AG04449 (cell line): Measurements from ENCODE around the gene TRIM25.
A peak's percentile ranks its signal among the peaks of the same experiment; 100 is the strongest.

Experiments used
- CTCF ChIA-PET: fragments of 350-600 bp; formaldehyde crosslinking; extraction: SDS; loops from one replicate; lab custom pipeline; 2021; ENCODE audit warnings: antibody characterized with exemption; lab: Yijun Ruan, JAX
- POLR2A ChIA-PET: fragments of 400-600, 350-600 bp; formaldehyde crosslinking; extraction: SDS; loops from one replicate; lab custom pipeline; 2020; ENCODE audit warnings: antibody characterized with exemption, inconsistent platforms; lab: Yijun Ruan, JAX
- DNase-seq: peaks from one replicate; pipeline ENCODE4 v3.0.0-alpha.2; 2010; ENCODE audit warnings: low read depth, low spot score
- H3K4me3 ChIP-seq: 2 replicates; pipeline ENCODE4 v1.5.1; 2011; ENCODE audit warnings: low read depth, mild to moderate bottlenecking, control low read depth, low read length
- TF ChIP-seq, protein P1 (sequence below): IDR thresholded peaks from one replicate; pipeline ENCODE4 v1.5.1; 2011; ENCODE audit warnings: mild to moderate bottlenecking, moderate library complexity, low read length, control low read depth, inconsistent platforms; ENCODE audit not compliant: insufficient read depth; ENCODE audit errors: missing control alignments

The TRIM25 gene

DNA sequence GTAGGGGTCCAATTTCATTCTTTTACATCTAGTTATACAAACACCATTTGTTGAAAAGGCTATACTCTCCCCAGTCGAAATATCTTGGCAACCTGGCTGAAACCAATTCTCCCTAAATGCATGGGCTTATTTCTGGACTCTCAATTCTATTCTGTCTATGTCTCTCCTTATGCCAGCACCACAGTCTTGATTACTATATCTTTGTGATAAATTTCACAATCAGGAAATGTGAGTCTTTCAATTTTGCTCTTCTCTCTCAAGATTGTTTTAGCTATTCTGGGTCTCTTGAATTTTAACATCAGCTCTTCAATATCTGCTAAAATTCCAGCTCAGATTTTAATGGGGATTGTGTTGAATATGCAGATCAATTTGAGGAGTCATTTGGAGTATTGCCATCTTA, 5.9 kb upstream of the TRIM25 start:
- POLR2A ChIA-PET, result no interaction called here
- no peak for DNase-seq
- TF ChIP-seq, protein P1, sequence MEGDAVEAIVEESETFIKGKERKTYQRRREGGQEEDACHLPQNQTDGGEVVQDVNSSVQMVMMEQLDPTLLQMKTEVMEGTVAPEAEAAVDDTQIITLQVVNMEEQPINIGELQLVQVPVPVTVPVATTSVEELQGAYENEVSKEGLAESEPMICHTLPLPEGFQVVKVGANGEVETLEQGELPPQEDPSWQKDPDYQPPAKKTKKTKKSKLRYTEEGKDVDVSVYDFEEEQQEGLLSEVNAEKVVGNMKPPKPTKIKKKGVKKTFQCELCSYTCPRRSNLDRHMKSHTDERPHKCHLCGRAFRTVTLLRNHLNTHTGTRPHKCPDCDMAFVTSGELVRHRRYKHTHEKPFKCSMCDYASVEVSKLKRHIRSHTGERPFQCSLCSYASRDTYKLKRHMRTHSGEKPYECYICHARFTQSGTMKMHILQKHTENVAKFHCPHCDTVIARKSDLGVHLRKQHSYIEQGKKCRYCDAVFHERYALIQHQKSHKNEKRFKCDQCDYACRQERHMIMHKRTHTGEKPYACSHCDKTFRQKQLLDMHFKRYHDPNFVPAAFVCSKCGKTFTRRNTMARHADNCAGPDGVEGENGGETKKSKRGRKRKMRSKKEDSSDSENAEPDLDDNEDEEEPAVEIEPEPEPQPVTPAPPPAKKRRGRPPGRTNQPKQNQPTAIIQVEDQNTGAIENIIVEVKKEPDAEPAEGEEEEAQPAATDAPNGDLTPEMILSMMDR, result no peak
- CTCF ChIA-PET, result interaction anchor here (1.3 kb wide), 1 partner anchor 100 kb away, joined by 3 read pairs; no protein-coding TSS in a partner anchor
- no peak overlapping the region for H3K4me3 ChIP-seq

DNA sequence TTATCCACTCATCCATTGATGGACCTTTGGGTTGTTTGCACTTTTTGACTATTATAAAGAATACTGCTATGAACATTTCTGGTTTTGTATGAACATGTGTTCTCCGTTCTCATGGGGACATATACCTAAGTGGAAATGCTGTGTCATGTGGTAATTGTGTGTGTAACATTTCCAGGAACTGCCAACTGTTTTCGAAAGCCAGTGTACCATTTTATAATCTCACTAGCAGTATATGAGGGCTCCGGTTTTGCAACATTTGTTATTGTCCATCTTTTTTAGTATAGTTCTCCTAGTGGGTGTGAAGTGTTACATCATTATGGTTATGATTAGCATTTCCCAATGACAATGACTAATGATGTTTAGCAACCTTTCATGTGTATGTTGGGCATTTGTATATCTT, 5.1 kb upstream of the TRIM25 start:
- ChIA-PET CTCF (interaction anchor here (1.3 kb wide), 1 partner anchor 99 kb away, joined by 3 read pairs; no protein-coding TSS in a partner anchor), POLR2A (no interaction called here)
- H3K4me3 ChIP-seq, result no peak overlapping the region
- no peak for DNase-seq
- TF ChIP-seq, protein P1, result no peak

DNA sequence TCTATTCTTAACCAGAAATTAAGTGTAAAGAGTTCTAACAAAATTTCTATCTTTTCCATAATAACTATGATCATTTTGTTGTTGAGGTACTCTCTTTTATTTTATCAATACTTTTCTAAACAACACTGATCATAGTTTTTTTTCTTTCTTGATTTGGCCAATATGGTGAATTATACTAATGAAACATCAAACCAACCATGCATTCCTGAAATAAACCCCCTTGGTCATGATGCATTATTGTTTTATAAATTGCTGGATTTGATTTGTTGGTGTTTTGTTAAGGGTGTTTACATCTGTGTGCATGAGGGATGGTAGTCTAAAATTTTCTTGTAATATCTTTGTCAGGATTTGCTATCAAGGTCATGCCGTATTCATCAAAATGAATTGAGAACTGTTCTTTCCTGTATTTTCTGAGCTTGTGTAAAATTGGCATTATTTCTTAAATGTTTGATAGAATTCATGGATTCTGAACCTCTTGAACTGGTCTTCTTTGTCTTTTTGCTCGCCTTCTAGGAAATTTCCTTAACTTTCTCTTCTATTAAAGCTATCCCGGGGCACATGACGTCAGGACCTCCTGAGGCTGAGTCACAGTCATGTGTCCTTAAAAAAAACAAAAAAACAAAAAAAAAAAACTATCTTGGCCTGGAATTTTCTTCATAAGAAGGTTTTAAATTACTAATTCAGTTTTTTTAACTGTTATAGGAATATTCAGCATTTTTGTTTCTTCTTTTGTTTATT, 3.9 kb upstream of the TRIM25 start:
- POLR2A ChIA-PET, result no interaction called here
- no peak overlapping the region for H3K4me3 ChIP-seq
- no peak for DNase-seq
- TF ChIP-seq, protein P1, result no peak
- CTCF ChIA-PET, result no interaction called here

DNA sequence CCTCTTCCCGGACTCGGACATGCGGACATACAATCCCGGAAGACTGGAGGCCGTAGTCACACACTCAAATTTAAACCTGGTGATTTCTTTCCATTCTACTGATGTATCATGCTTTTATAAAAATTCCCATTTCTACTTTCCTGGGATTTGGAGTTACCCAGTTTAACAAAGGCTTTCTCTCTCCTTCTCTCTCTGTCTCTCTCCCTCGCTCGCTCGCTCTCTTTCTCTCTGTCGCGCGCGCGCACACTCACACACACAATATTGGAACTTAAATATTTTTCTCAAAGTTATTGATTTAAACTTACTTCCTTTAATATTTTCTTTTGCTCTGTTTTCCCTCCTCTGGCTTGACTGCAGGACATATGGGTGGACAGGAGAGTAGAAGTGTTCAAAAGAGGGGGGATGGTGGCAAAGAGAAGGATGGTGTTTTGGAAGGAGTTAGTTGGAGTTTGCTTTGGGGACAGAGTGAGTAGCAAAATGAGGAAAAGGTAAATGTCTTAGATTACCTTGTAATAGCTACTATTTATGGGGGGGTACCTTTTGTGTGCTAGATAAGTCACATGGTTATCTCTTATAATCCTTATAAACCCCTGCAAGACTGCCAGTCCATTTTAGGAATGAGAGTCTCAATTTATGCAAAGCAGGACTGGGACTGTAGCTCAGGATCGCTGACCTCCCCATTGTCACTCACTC, 878 bp upstream of the TRIM25 start:
- peak overlapping the region; percentile 98 for H3K4me3 ChIP-seq
- ChIA-PET CTCF (interaction anchor here (0.6 to 1.6 kb wide), 2 partner anchors 25 to 46 kb away, joined by 3 to 4 read pairs; no protein-coding TSS in a partner anchor), POLR2A (interaction anchor here (0.8 to 1.4 kb wide), 7 partner anchors 9 to 78 kb away, joined by 4 to 9 read pairs (median 5); no protein-coding TSS in a partner anchor)
- DNase-seq, result no peak
- TF ChIP-seq, protein P1, result no peak

DNA sequence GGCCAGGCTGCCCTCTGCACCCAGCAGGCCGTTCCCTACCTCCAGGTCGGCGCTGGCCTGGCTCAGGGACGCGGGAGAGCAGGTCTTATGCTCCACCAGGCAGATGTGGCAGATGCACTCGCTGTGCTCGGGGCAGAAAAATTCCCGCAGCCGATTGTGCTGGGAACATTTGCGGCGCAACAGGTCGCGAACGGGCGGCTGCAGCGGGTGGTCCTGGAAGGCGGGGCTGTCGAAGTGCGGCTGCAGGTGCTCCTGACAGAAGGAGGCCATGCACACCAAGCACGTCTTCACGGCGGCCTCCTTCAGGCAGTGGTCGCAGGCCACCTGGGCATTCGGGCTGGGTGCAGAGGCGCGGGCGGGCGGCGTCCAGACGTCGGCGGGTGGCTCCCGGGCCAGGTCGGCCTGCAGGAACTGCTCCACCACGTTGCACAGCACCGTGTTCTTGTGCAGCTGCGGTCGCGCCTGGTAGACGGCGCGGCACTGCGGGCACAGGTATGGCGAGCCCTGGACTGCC, 439 bp downstream of the TRIM25 start:
- TF ChIP-seq, protein P1, result no peak
- peak overlapping the region; percentile 98 for H3K4me3 ChIP-seq
- POLR2A ChIA-PET, result interaction anchor here (0.6 to 1.6 kb wide), 14 partner anchors 8 to 95 kb away, joined by 3 to 9 read pairs (median 3); partner anchors contain the start of genes C17orf67, COIL and DGKE
- no peak for DNase-seq
- CTCF ChIA-PET, result interaction anchor here (1.6 to 2.0 kb wide), 2 partner anchors 23 to 93 kb away, joined by 4 to 6 read pairs; no protein-coding TSS in a partner anchor
